Ectodermal cell (in vitro differentiated cells): ENCODE data around the gene BABAM2.

Experiments used
- H3K27ac ChIP-seq: 2 replicates; pipeline ENCODE4 v1.7.0; 2013; ENCODE audit warnings: mild to moderate bottlenecking, low read depth, low read length; ENCODE audit not compliant: insufficient read depth, poor library complexity, severe bottlenecking
- H3K27me3 ChIP-seq: 2 replicates; pipeline ENCODE4 v1.7.0; 2013; ENCODE audit warnings: mild to moderate bottlenecking, low read length; ENCODE audit not compliant: insufficient read depth, control insufficient read depth, poor library complexity, severe bottlenecking
- H3K36me3 ChIP-seq: one replicate; pipeline ENCODE4 v1.7.0; 2013; ENCODE audit warnings: low read length; ENCODE audit not compliant: control insufficient read depth, insufficient read depth
- H3K4me1 ChIP-seq: one replicate; pipeline ENCODE4 v1.7.0; 2013; ENCODE audit warnings: low read length; ENCODE audit not compliant: control insufficient read depth, insufficient read depth
- H3K4me3 ChIP-seq: 2 replicates; pipeline ENCODE4 v1.7.0; 2013; ENCODE audit warnings: low read depth, low read length, control low read depth; ENCODE audit not compliant: insufficient read depth
- H3K9me3 ChIP-seq: 2 replicates; pipeline ENCODE4 v1.7.0; 2013; ENCODE audit warnings: mild to moderate bottlenecking, low read length, moderate library complexity; ENCODE audit not compliant: control insufficient read depth
- WGBS, 2 experiments: methylation state at CpG; one replicate each; pipeline ENCODE4 v1.1.7; 2013; ENCODE audit warnings: missing lambda C conversion rate in 2 of 2; 5-methylcytosine and 5-hydroxymethylcytosine counted together

Gene BABAM2

DNA sequence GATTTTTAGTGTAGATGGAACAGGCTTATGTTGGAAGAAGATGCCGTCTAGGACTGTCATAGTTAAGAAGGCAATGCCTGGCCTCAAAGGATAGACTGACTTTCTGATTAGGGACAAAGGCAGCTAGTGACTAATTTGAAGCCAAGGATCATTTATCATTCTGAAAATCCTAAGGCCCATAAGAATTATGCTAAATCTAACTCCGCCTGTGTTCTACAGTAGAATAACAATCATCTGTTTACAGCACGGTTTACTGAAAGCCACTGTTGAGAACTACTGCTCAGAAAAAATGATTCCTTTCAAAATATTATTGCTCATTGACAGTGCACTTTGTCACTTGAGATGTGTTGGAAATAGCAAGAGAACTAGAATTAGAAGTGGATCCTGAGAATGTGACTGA lies 44.5 kb downstream of the BABAM2 start:
- 97% methylated on average over 3 of the region's 3 CpGs for WGBS, 2 experiments
- H3K27ac ChIP-seq = no peak overlapping the region
- no peaks in the 10 kb centered on the region for H3K27me3 ChIP-seq
- no peak overlapping the region for H3K4me3 ChIP-seq
- H3K4me1 ChIP-seq = no peaks in the 10 kb centered on the region
- H3K36me3 ChIP-seq = no peaks in the 10 kb centered on the region
- no peaks in the 10 kb centered on the region for H3K9me3 ChIP-seq

- H3K27ac ChIP-seq = no peak overlapping the region
Observed at GRCh38 chr2:27940090-27940671, 49.7 kb downstream of the BABAM2 start.

GRCh38 chr2:27940982-27941381 lies 50.5 kb downstream of the BABAM2 start:
- Histone ChIP-seq H3K4me1 (peaks cover 6% of the 10 kb centered on the region), H3K36me3 (no peaks in the 10 kb centered on the region), H3K27ac (no peak overlapping the region), H3K27me3 (no peaks in the 10 kb centered on the region), H3K9me3 (no peaks in the 10 kb centered on the region), H3K4me3 (no peak overlapping the region)
- WGBS, 2 experiments = 91 to 98% methylated on average over 5 of the region's 5 CpGs

More at GRCh38 chr2:27940090-27940671, 49.7 kb downstream of the BABAM2 start:
- no peaks in the 10 kb centered on the region for H3K27me3 ChIP-seq
- no peaks in the 10 kb centered on the region for H3K9me3 ChIP-seq
- H3K4me1 ChIP-seq = peaks cover 6% of the 10 kb centered on the region
- WGBS, 2 experiments = 97 to 99% methylated on average over 2 of the region's 2 CpGs
- no peaks in the 10 kb centered on the region for H3K36me3 ChIP-seq
- H3K4me3 ChIP-seq = no peak overlapping the region

- WGBS, 2 experiments = 81 to 94% methylated on average over 7 to 8 of the region's 8 CpGs
Observed at GRCh38 chr2:27942612-27943547, 52.4 kb downstream of the BABAM2 start.

GRCh38 chr2:27946530-27947060 lies 56.1 kb downstream of the BABAM2 start:
- peaks cover 6% of the 10 kb centered on the region for H3K4me1 ChIP-seq
- no peak overlapping the region for H3K4me3 ChIP-seq
- 77 to 88% methylated on average over 4 to 5 of the region's 5 CpGs for WGBS, 2 experiments
- no peaks in the 10 kb centered on the region for H3K27me3 ChIP-seq
- H3K9me3 ChIP-seq = no peaks in the 10 kb centered on the region
- H3K36me3 ChIP-seq = no peaks in the 10 kb centered on the region
- no peak overlapping the region for H3K27ac ChIP-seq

More at GRCh38 chr2:27942612-27943547, 52.4 kb downstream of the BABAM2 start:
- H3K4me3 ChIP-seq = no peak overlapping the region
- H3K4me1 ChIP-seq = peaks cover 6% of the 10 kb centered on the region
- no peaks in the 10 kb centered on the region for H3K9me3 ChIP-seq
- H3K36me3 ChIP-seq = no peaks in the 10 kb centered on the region
- no peak overlapping the region for H3K27ac ChIP-seq
- no peaks in the 10 kb centered on the region for H3K27me3 ChIP-seq

GRCh38 chr2:27952070-27952469 lies 61.5 kb downstream of the BABAM2 start:
- Histone ChIP-seq H3K36me3 (no peaks in the 10 kb centered on the region), H3K4me3 (no peak overlapping the region), H3K9me3 (no peaks in the 10 kb centered on the region), H3K4me1 (no peaks in the 10 kb centered on the region), H3K27ac (no peak overlapping the region), H3K27me3 (no peaks in the 10 kb centered on the region)
- no CpG with 5 or more reads among the region's 1 CpG for WGBS, 2 experiments

- H3K9me3 ChIP-seq = no peaks in the 10 kb centered on the region
- no peak overlapping the region for H3K4me3 ChIP-seq
- WGBS, 2 experiments = 92 to 96% methylated on average over 4 of the region's 4 CpGs
- no peaks in the 10 kb centered on the region for H3K36me3 ChIP-seq
- no peaks in the 10 kb centered on the region for H3K4me1 ChIP-seq
- no peaks in the 10 kb centered on the region for H3K27me3 ChIP-seq
- no peak overlapping the region for H3K27ac ChIP-seq
Observed at GRCh38 chr2:27953077-27953476, 62.5 kb downstream of the BABAM2 start.

DNA sequence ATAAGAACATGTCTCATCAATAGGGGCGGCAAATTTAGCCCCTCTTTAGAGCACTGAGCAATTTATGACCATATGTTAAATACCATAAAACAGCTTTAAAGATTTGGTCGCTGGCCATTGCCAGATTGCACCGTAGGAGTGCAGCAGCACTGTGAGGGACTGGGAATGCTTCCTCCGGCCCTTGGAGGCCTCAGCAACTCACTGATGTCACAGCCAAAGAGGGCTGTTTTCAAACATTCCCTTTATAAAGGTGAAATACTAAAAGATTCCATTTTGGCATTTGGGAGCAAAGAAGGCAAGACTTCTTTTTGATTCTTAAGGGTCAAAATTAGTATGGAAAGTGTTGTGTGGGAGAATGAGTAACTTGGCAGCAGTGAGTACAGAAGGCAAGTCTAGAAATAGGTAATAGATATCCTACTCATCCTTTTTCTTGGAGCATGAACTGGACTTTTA lies 63.7 kb downstream of the BABAM2 start:
- Histone ChIP-seq H3K9me3 (no peaks in the 10 kb centered on the region), H3K27ac (no peak overlapping the region), H3K4me3 (no peak overlapping the region), H3K36me3 (no peaks in the 10 kb centered on the region), H3K4me1 (no peaks in the 10 kb centered on the region), H3K27me3 (no peaks in the 10 kb centered on the region)
- WGBS, 2 experiments = 77 to 87% methylated on average over 4 of the region's 4 CpGs

DNA sequence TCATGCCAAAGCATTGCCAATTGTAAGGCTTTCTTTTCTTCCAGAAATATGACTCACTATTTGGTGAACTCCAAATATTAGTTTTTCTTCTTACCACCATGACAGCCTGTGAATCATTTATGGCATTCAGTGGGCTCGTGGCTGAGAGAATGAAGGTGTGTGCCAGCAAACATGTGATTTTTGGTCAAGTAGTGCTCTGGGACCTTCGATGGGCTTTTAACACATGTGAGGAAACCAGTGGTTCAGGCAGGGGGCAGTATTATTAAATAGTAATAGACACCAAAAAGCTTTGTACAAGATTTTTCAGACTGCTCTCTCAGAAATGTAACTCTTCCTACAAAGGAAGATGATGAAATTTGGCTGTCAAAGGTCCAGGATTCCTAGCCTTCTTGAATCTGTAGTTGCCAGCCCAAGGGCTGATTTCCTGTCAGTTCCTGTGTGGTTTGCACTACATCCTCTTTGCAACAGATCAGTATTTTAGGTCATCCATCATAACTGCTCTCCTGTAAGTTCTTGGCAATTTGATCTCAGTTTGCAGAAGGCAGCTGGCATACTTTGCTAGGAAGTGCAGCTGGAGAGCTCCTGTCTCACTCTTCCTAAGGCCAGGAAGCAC lies 64.3 kb downstream of the BABAM2 start:
- H3K27me3 ChIP-seq = no peaks in the 10 kb centered on the region
- no peaks in the 10 kb centered on the region for H3K9me3 ChIP-seq
- H3K27ac ChIP-seq = no peak overlapping the region
- no peaks in the 10 kb centered on the region for H3K4me1 ChIP-seq
- no peaks in the 10 kb centered on the region for H3K36me3 ChIP-seq
- WGBS, 2 experiments = 88 to 90% methylated on average over 2 of the region's 2 CpGs
- no peak overlapping the region for H3K4me3 ChIP-seq
